NCI-H345 (cell line): ENCODE data around the gene CNOT10.
"Not testable (repeated sequence)": the region's sequence is repeated elsewhere in the genome, so short reads cannot be mapped to it uniquely, and the experiment has no call there.

Experiments used
- DNase-seq: peaks from one replicate; lab custom pipeline; 2025; lab: John Stamatoyannopoulos, UW

The CNOT10 gene

DNA sequence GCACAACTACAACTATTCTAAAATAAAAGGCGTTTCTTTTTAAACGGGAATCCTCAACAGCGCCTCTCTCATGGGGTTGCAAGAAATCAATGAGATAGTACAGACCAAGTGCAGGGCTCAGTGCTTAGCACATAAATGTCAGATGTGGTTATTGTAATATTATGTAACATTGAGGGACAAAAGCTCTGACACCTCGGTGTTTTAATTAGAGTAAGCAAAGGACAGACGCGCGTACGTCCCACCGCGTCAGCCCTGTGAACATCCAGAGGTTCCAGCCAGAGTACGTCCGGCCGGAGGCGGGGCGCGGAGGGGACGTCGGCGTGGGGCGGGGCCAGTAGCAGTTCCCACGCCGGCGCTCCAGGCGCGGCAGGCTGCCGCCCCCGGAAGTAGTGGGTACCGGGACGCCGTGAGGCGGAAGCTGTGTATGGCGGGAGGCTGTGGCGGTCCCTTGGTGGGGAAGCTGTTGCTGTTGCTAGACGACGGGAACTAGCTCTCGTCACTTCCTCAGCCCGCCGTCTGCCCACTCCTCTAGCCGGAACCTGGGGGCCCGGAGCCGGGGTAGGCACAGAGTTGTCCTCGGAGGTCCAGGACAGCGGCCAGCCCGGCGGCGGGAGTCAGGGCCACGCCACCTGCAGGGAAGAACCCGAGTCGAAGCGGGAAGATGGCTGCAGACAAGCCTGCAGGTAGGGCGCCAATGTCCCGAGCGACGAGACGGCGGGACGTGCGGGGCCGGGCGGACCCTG is at the start of gene CNOT10:
TSS of gene CNOT10 (plus strand) at position 389 of the 743 bp plus-strand sequence. CDS start at position 662, 273 bp downstream.
- DNase-seq: peak; percentile 93

DNA sequence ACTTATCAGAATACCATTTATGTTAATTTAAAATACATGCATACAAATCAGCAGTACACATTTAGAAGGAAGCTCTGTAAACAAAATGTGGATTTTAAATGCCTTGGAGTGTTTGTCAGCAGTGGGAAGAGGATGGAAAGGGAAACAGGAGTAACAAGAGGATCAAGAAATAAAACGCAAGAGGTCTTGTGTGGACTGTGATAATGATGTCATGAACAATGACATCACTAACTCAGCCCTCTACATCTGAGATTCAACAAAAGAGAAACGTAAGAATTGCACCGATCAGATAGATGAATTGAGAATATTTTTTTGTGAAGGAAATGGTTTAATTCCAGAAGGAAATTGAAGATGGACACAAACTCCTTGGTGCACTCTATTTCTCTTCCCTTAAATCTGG is 44.0 kb upstream of the CNOT10 start:
- no peak for DNase-seq

- no peak for DNase-seq
Observed at GRCh38 chr3:32641356-32641755, 43.6 kb upstream of the CNOT10 start.

GRCh38 chr3:32643354-32643753 is 41.6 kb upstream of the CNOT10 start:
- no peak for DNase-seq

- DNase-seq: no peak
Observed at GRCh38 chr3:32643816-32644215, 41.2 kb upstream of the CNOT10 start.

GRCh38 chr3:32644380-32644779 is 40.6 kb upstream of the CNOT10 start:
- no peak for DNase-seq

- DNase-seq: no peak
Observed at GRCh38 chr3:32646761-32647160, 38.2 kb upstream of the CNOT10 start.

DNA sequence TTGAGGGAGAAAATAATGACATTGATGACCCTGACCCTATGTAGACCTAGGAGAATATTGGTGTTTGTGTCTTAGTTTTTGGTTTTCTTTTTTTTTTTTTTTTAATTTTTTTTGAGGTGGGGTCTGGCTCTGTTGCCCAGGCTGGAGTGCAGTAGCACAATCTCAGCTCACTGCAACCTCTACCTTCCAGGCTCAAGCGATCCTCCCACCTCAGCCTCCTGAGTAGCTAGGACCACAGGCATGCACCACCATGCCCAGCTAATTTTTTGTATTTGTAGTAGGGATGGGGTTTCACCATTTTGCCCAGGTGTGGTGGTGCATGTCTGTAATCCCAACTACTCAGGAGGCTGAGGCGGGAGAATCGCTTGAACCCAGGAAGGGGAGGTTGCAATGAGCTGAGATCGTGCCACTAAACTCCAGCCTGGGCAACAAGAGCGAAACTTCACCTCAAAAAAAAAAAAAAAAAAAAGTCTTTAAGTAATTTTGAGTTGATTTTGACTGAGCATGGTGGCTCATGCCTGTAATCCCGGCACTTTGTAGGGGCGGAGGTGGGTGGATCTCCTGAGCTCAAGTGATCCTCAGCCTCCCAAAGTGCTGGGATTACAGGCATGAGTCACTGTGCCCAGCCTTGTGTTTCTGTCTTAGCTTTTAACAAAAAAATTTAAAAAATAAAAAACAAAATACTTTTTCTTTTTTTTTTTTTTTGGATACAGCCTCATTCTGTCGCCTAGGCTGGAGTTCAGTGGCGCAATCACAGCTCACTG is 32.5 kb upstream of the CNOT10 start:
- DNase-seq: not testable (repeated sequence)

- no peak for DNase-seq
Observed at GRCh38 chr3:32655167-32655566, 29.8 kb upstream of the CNOT10 start.

DNA sequence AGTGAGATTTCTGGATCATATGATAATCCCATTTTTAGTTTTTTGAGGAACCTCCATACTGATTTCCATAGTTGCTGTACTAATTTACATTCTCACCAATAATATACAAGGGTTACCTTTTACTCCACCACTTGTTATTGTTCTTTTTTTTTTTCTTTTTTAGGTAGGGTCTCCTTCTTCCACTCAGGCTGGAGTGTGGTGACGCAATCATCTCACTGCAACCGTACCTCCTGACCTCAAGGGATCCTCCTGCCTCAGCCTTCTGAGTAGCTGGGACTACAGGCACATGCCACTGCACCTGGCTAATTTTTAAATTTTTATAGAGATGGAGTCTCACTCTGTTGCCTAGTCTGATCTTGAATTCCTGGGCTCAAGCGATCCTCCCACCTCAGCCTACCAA is 24.4 kb upstream of the CNOT10 start:
- no peak for DNase-seq

DNA sequence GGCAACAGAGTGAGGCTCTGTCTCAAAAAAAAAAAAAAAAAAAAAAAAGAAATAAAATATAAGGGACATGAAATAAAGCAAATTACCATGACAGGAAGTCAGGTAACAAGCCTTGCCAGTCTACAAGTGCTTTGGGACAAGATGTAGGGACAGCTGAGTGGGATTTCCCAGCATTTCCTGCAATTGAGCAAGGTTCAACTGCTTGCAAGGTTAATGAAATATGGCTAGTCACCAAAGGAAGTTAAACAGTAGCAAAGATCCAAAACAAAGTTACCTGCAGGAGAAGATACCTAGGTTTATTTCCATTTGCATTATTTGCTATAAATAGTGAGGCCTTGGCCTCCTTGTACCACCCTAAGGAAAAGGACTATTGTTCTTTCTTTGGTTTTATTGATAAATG is 22.3 kb upstream of the CNOT10 start:
- DNase-seq: no peak

- not testable (repeated sequence) for DNase-seq
Observed at GRCh38 chr3:32664630-32665075, 20.3 kb upstream of the CNOT10 start.

GRCh38 chr3:32667072-32667582 is 17.9 kb upstream of the CNOT10 start:
- DNase-seq: no peak

DNA sequence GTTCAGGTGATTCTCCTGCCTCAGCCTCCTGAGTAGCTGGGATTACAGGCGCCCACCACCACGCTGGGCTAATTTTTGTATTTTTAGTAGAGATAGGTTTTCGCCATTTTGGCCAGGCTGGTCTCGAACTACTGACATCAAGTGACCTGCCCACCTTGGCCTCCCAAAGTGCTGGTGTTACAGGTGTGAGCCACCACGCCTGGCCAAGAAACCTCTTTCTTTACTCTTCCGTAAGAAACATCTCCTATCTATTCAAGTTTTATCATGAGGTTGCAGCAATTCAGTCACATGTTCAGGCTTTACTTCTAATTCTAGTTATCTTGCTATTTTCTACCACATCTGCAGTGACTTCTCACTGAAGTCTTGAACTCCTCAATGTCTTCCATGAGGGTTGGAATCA is 15.8 kb upstream of the CNOT10 start:
- not testable (repeated sequence) for DNase-seq

DNA sequence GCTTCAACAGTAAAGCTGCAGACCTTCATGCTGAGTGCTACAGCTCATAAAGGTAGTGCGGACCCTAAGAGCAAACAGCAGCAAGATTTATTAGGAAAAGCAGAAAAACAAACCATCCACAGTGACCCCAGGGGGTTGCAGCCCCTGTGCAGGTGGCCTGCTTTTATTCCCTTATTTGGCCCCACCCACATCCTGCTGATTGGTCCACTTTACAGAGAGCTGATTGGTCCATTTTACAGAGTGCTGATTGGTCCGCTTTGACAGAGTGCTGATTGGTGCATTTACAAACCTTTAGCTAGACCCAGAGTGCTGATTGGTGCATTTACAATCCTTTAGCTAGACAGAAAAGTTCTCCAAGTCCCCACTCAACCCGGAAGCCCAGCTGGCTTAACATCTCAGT is 11.3 kb upstream of the CNOT10 start:
- DNase-seq: not testable (repeated sequence)

GRCh38 chr3:32675164-32675563 is 9.8 kb upstream of the CNOT10 start:
- DNase-seq: no peak

- no peak for DNase-seq
Observed at GRCh38 chr3:32675650-32676049, 9.3 kb upstream of the CNOT10 start.

GRCh38 chr3:32681811-32682210 is 3.2 kb upstream of the CNOT10 start:
- DNase-seq: no peak

DNA sequence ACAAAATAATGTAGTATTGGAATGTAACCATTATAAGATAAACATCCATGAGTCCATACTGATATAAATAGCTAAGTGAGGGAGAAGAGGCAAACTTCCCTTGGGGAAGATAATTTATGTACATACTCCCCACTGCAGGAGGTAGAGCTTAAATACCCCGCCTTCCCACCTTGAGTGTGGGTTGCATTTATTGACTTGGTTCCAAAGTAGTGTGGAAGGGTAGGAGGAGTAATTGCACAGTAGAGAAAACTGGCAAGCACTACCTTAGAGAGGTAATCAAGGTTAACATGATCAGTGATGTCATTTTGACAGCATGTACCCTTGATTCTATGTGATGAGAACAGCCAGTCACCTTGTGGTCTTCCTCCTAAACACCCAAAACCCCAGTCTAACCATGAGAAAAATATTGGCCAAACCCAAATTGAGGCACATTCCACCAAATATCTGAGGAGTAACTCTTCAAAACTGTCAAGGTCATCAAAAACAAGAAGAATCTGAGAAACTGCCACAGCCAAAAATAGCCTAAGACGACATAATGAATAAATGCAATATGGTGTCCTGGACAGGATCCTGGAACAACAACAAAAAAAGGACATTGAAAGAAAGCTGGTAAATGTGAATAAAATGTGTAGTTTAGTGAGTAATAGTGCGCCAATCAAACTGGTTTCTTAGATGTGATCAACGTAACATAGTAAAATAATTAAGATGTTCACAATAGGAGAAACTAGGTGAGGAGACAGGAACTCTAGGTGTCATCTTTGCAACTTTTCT is 774 bp upstream of the CNOT10 start:
- DNase-seq: no peak

- DNase-seq: peak; percentile 26
Observed at GRCh38 chr3:32685543-32686185, 676 bp downstream of the CNOT10 start.

GRCh38 chr3:32686713-32687112 is 1.7 kb downstream of the CNOT10 start:
- DNase-seq: no peak

DNA sequence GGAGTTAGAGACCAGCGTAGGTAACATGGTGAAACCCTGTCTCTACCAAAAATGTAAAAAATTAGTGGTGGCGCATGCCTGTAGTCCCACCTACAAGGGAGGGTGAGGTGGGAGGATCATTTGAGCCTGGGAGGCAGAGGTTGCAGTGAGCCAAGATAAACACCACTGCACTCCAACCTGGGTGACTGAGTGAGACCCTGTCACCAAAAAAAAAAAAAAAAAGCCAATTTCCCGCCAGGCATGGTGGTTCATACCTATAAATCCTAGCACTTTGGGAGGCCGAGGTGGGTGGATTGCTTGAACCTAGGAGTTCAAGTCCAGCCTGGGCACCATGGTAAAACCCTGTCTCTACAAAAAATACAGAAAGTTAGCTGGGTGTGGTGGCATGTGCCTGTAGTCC is 6.9 kb downstream of the CNOT10 start:
- DNase-seq: no peak
